Measurements from ENCODE around the gene RO60.
"Not testable (repeated sequence)": the region's sequence is repeated elsewhere in the genome, so short reads cannot be mapped to it uniquely, and the experiment has no call there.

Gene RO60

GRCh38 chr1:193042766-193043691 lies 16.4 kb upstream of the RO60 start:
- Mint-ChIP-seq H3K27me3 (no peaks in the 10 kb centered on the region), H3K4me1 (ENCODE audit: low read depth) (peaks cover 28% of the 10 kb centered on the region), H3K36me3 (ENCODE audit: low read depth) (peaks cover 87% of the 10 kb centered on the region), H3K27ac (no peak overlapping the region), H3K9me3 (no peaks in the 10 kb centered on the region), H3K4me3 (no peak overlapping the region)
- DNase-seq: no peak

- not testable (repeated sequence) for H3K27me3 Mint-ChIP-seq, H3K4me3 Mint-ChIP-seq, H3K9me3 Mint-ChIP-seq, DNase-seq, H3K27ac Mint-ChIP-seq
- Mint-ChIP-seq H3K4me1 (ENCODE audit: low read depth) (peaks cover 14% of the 10 kb centered on the region), H3K36me3 (ENCODE audit: low read depth) (peaks cover 74% of the 10 kb centered on the region)
Measured at GRCh38 chr1:193048913-193049312, 10.5 kb upstream of the RO60 start.

GRCh38 chr1:193054169-193054675 lies 5.2 kb upstream of the RO60 start:
- Mint-ChIP-seq H3K36me3 (ENCODE audit: low read depth) (peaks cover 70% of the 10 kb centered on the region), H3K27ac (no peak overlapping the region), H3K4me1 (ENCODE audit: low read depth) (peaks cover 38% of the 10 kb centered on the region), H3K4me3 (no peak overlapping the region), H3K27me3 (no peaks in the 10 kb centered on the region), H3K9me3 (no peaks in the 10 kb centered on the region)
- no peak for DNase-seq

GRCh38 chr1:193058529-193059281 lies 707 bp upstream of the RO60 start:
- peak overlapping the region; percentile 100 for H3K4me3 Mint-ChIP-seq
- H3K27me3 Mint-ChIP-seq: no peaks in the 10 kb centered on the region
- H3K27ac Mint-ChIP-seq: peak overlapping the region; percentile 99
- peak; percentile 79 for DNase-seq
- no peaks in the 10 kb centered on the region for H3K9me3 Mint-ChIP-seq
- peaks cover 76% of the 10 kb centered on the region for H3K36me3 Mint-ChIP-seq (ENCODE audit: low read depth)
- H3K4me1 Mint-ChIP-seq (ENCODE audit: low read depth): peaks cover 58% of the 10 kb centered on the region

- no peak for DNase-seq
- H3K4me3 Mint-ChIP-seq: peak overlapping the region; percentile 100
- H3K27me3 Mint-ChIP-seq: no peaks in the 10 kb centered on the region
- H3K27ac Mint-ChIP-seq: peak overlapping the region; percentile 99
- H3K4me1 Mint-ChIP-seq (ENCODE audit: low read depth): peaks cover 59% of the 10 kb centered on the region
- H3K9me3 Mint-ChIP-seq: no peaks in the 10 kb centered on the region
- H3K36me3 Mint-ChIP-seq (ENCODE audit: low read depth): peaks cover 64% of the 10 kb centered on the region
Measured at GRCh38 chr1:193060115-193060403, 647 bp downstream of the RO60 start.

- Mint-ChIP-seq H3K36me3 (ENCODE audit: low read depth) (peaks cover 63% of the 10 kb centered on the region), H3K4me1 (ENCODE audit: low read depth) (peaks cover 61% of the 10 kb centered on the region), H3K27ac (peak overlapping the region; percentile 99), H3K4me3 (peak overlapping the region; percentile 100), H3K27me3 (no peaks in the 10 kb centered on the region), H3K9me3 (no peaks in the 10 kb centered on the region)
- no peak for DNase-seq
Measured at GRCh38 chr1:193060406-193060805, 994 bp downstream of the RO60 start.

GRCh38 chr1:193060938-193061337 lies 1.5 kb downstream of the RO60 start:
- Mint-ChIP-seq H3K36me3 (ENCODE audit: low read depth) (peaks cover 63% of the 10 kb centered on the region), H3K27me3 (no peaks in the 10 kb centered on the region), H3K4me3 (peak overlapping the region; percentile 100), H3K4me1 (ENCODE audit: low read depth) (peaks cover 66% of the 10 kb centered on the region), H3K9me3 (no peaks in the 10 kb centered on the region), H3K27ac (peak overlapping the region; percentile 99)
- DNase-seq: no peak

GRCh38 chr1:193062698-193063463 lies 3.5 kb downstream of the RO60 start:
- H3K4me3 Mint-ChIP-seq: peak overlapping the region; percentile 25

GRCh38 chr1:193065954-193066353 lies 6.5 kb downstream of the RO60 start:
- peaks cover 47% of the 10 kb centered on the region for H3K36me3 Mint-ChIP-seq (ENCODE audit: low read depth)
- no peak for DNase-seq
- H3K9me3 Mint-ChIP-seq: no peaks in the 10 kb centered on the region
- peak overlapping the region; percentile 58 for H3K27ac Mint-ChIP-seq
- peaks cover 87% of the 10 kb centered on the region for H3K4me1 Mint-ChIP-seq (ENCODE audit: low read depth)
- no peak overlapping the region for H3K4me3 Mint-ChIP-seq
- no peaks in the 10 kb centered on the region for H3K27me3 Mint-ChIP-seq

More at GRCh38 chr1:193062698-193063463, 3.5 kb downstream of the RO60 start:
- Mint-ChIP-seq H3K27me3 (no peaks in the 10 kb centered on the region), H3K27ac (peak overlapping the region; percentile 78), H3K36me3 (ENCODE audit: low read depth) (peaks cover 55% of the 10 kb centered on the region), H3K9me3 (no peaks in the 10 kb centered on the region), H3K4me1 (ENCODE audit: low read depth) (peaks cover 68% of the 10 kb centered on the region)
- no peak for DNase-seq

GRCh38 chr1:193066606-193067005 lies 7.2 kb downstream of the RO60 start:
- H3K4me1 Mint-ChIP-seq (ENCODE audit: low read depth): peaks cover 85% of the 10 kb centered on the region
- H3K36me3 Mint-ChIP-seq (ENCODE audit: low read depth): peaks cover 43% of the 10 kb centered on the region
- H3K4me3 Mint-ChIP-seq: no peak overlapping the region
- no peaks in the 10 kb centered on the region for H3K9me3 Mint-ChIP-seq
- DNase-seq: no peak
- peak overlapping the region; percentile 58 for H3K27ac Mint-ChIP-seq
- no peaks in the 10 kb centered on the region for H3K27me3 Mint-ChIP-seq

GRCh38 chr1:193068013-193068412 lies 8.6 kb downstream of the RO60 start:
- H3K9me3 Mint-ChIP-seq: no peaks in the 10 kb centered on the region
- DNase-seq: no peak
- H3K27me3 Mint-ChIP-seq: no peaks in the 10 kb centered on the region
- H3K27ac Mint-ChIP-seq: peak overlapping the region; percentile 56
- peaks cover 46% of the 10 kb centered on the region for H3K36me3 Mint-ChIP-seq (ENCODE audit: low read depth)
- peaks cover 77% of the 10 kb centered on the region for H3K4me1 Mint-ChIP-seq (ENCODE audit: low read depth)
- no peak overlapping the region for H3K4me3 Mint-ChIP-seq

GRCh38 chr1:193069748-193070385 lies 10.5 kb downstream of the RO60 start:
- Mint-ChIP-seq H3K4me3 (no peak overlapping the region), H3K4me1 (ENCODE audit: low read depth) (peaks cover 66% of the 10 kb centered on the region), H3K9me3 (no peaks in the 10 kb centered on the region), H3K36me3 (ENCODE audit: low read depth) (peaks cover 55% of the 10 kb centered on the region), H3K27ac (peak overlapping the region; percentile 79), H3K27me3 (no peaks in the 10 kb centered on the region)
- no peak for DNase-seq

GRCh38 chr1:193070386-193070753 lies 11.0 kb downstream of the RO60 start:
- Mint-ChIP-seq H3K9me3 (no peaks in the 10 kb centered on the region), H3K4me1 (ENCODE audit: low read depth) (peaks cover 63% of the 10 kb centered on the region), H3K4me3 (no peak overlapping the region), H3K27me3 (no peaks in the 10 kb centered on the region), H3K36me3 (ENCODE audit: low read depth) (peaks cover 58% of the 10 kb centered on the region), H3K27ac (peak overlapping the region; percentile 79)
- no peak for DNase-seq

- Mint-ChIP-seq H3K27me3 (no peaks in the 10 kb centered on the region), H3K4me3 (no peak overlapping the region), H3K9me3 (no peaks in the 10 kb centered on the region), H3K4me1 (ENCODE audit: low read depth) (peaks cover 61% of the 10 kb centered on the region), H3K36me3 (ENCODE audit: low read depth) (peaks cover 63% of the 10 kb centered on the region), H3K27ac (peak overlapping the region; percentile 67)
- DNase-seq: no peak
Measured at GRCh38 chr1:193070942-193071341, 11.5 kb downstream of the RO60 start.

Measured in activated T-cell treated with anti-CD3 and anti-CD28 coated beads, Interleukin-2, amount 50 U/mL, for 24 hours (primary cell).